PC-3 (cell line): ENCODE measurements around the gene ARHGEF6. TPM values are rescaled to one million over a fixed set of nuclear protein-coding genes. Genes with fewer than 3 reads are reported as not detected.

Experiments
- ATAC-seq: fragments of 200-7000 bp; cut with Tn5 transposase; 2 replicates; pipeline ENCODE4 v1.9.1; 2020; ENCODE audit warnings: mild to moderate bottlenecking, moderate library complexity
- BruUV-seq: library from RNA; stranded (reverse); fragments of 400-500 nt; replicated peaks from 2 replicates; lab custom pipeline; 2021; lab: Mats Ljungman, UMichigan
- CTCF ChIA-PET: fragments of 300-600 bp; sonication (Branson Sonifier 250); formaldehyde crosslinking; loops from one replicate; lab custom pipeline; 2022; ENCODE audit warnings: antibody characterized with exemption; lab: Charles Lee
- POLR2A ChIA-PET: fragments of 300-600 bp; sonication (Branson Sonifier 250); formaldehyde crosslinking; loops from one replicate; lab custom pipeline; 2022; ENCODE audit warnings: antibody characterized with exemption; ENCODE audit not compliant: unreplicated experiment; lab: Charles Lee
- DNase-seq: peaks from one replicate; pipeline ENCODE4 v3.0.0-alpha.2; 2015
- H2AFZ ChIP-seq: fragments of 300-600 bp; sonication (generic); 2 replicates; pipeline ENCODE4 v1.6.0; 2016; ENCODE audit warnings: antibody characterized with exemption, low read length
- H3F3A ChIP-seq: fragments of 300-600 bp; sonication (generic); one replicate; pipeline ENCODE4 v1.6.0; 2017; ENCODE audit warnings: antibody characterized with exemption, low read length, control low read depth, mild to moderate bottlenecking; ENCODE audit not compliant: unreplicated experiment
- H3K27ac ChIP-seq: fragments of 300-600 bp; sonication (generic); 2 replicates; pipeline ENCODE4 v1.5.1; 2016; ENCODE audit warnings: mild to moderate bottlenecking, low read length
- H3K27me3 ChIP-seq: fragments of 300-600 bp; sonication (generic); 2 replicates; pipeline ENCODE4 v1.6.1; 2016; ENCODE audit warnings: low read length, mixed read lengths
- H3K36me3 ChIP-seq: fragments of 300-600 bp; sonication (generic); 2 replicates; pipeline ENCODE4 v1.6.1; 2016; ENCODE audit warnings: low read depth, mixed run types, low read length, mixed read lengths
- H3K4me1 ChIP-seq: fragments of 300-600 bp; sonication (generic); 2 replicates; pipeline ENCODE4 v1.5.1; 2016; ENCODE audit warnings: low read length; ENCODE audit not compliant: insufficient read depth
- H3K4me2 ChIP-seq: fragments of 300-600 bp; sonication (generic); 2 replicates; pipeline ENCODE4 v1.6.0; 2016; ENCODE audit warnings: low read length
- H3K4me3 ChIP-seq: fragments of 300-600 bp; sonication (generic); 2 replicates; pipeline ENCODE4 v1.5.1; 2016; ENCODE audit warnings: mild to moderate bottlenecking, low read length, mixed read lengths
- H3K79me2 ChIP-seq: fragments of 300-600 bp; sonication (generic); 2 replicates; pipeline ENCODE4 v1.6.1; 2017; ENCODE audit warnings: low read length, mixed read lengths
- H3K9ac ChIP-seq: fragments of 300-600 bp; sonication (generic); 2 replicates; pipeline ENCODE4 v1.6.0; 2016; ENCODE audit warnings: mild to moderate bottlenecking, low read length
- H3K9me2 ChIP-seq: fragments of 300-600 bp; sonication (generic); replicated peaks from 2 replicates; pipeline ENCODE4 v1.6.1; 2016; ENCODE audit warnings: mixed run types, low read length, mixed read lengths
- H3K9me3 ChIP-seq: fragments of 300-600 bp; sonication (generic); 2 replicates; pipeline ENCODE4 v1.6.1; 2016; ENCODE audit warnings: low read length, mixed read lengths
- H4K20me1 ChIP-seq: fragments of 300-600 bp; sonication (generic); 2 replicates; pipeline ENCODE4 v1.6.1; 2016; ENCODE audit warnings: low read length, mixed read lengths
- EZH2 ChIP-seq: fragments of 300-600 bp; sonication (generic); IDR thresholded peaks from one replicate; pipeline ENCODE4 v1.6.1; 2017; ENCODE audit warnings: antibody characterized with exemption, mild to moderate bottlenecking, low read length; ENCODE audit not compliant: unreplicated experiment
- EZH2phosphoT487 ChIP-seq: fragments of 300-600 bp; sonication (generic); IDR thresholded peaks from 2 replicates; pipeline ENCODE4 v1.6.1; 2018; ENCODE audit warnings: mild to moderate bottlenecking, antibody characterized with exemption, low read length, borderline replicate concordance
- intact Hi-C: fragments of 100-400 bp; cut with micrococcal nuclease; formaldehyde crosslinking; loops from 2 replicates; pipeline ENCODE4 v1.9.0; 2023
- total RNA-seq: library from RNA; depleted of rRNA; stranded (reverse); fragments of >200 nt; gene quantifications from 2 replicates; pipeline ENCODE4 v1.2.3, GENCODE V29; 2014
- TF ChIP-seq, protein P1 (sequence below): fragments of 300-600 bp; sonication (generic); conservative IDR thresholded peaks from 2 replicates; pipeline ENCODE4 v1.5.1; 2017; ENCODE audit warnings: antibody characterized with exemption, low read depth, mild to moderate bottlenecking, low read length

ARHGEF6 gene
- total RNA-seq, 1 experiment from 2014 or later: 3.3 TPM

DNA sequence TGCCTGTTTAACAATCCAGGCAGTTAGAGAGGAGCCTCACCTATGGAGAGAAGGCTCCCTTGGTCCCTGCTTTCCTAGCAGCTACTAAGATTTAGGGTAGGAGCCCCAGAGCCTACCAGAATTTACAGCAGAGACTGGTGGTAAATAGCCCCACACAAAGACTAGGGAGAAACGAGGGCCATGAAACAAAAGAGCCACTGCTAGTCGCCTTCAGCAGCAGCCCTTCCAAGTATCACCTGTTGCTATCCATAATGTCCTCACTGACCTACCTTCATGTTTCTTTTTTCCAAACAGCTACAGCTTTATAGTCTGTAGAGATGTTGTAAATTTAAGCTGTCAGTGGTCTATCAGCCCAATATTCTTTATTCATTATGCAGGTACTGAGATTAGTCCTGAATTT lies 25.3 kb downstream of the ARHGEF6 start:
- ChIA-PET POLR2A (no interaction called here), CTCF (no interaction called here)
- Histone ChIP-seq H2AFZ (no peak overlapping the region), H3K9ac (no peak overlapping the region), H3K4me1 (no peaks in the 10 kb centered on the region), H3K9me2 (no peaks in the 10 kb centered on the region), H3K4me2 (no peak overlapping the region), H3K9me3 (no peaks in the 10 kb centered on the region), H3K36me3 (no peaks in the 10 kb centered on the region), H3K27me3 (no peaks in the 10 kb centered on the region), H3K79me2 (no peaks in the 10 kb centered on the region), H3F3A (no peaks in the 10 kb centered on the region), H4K20me1 (no peaks in the 10 kb centered on the region), H3K27ac (no peak overlapping the region), H3K4me3 (no peak overlapping the region)
- DNase-seq: no peak
- no TSS peak for BruUV-seq
- intact Hi-C loops: no loop called here
- TF ChIP-seq EZH2phosphoT487: no peak
- TF ChIP-seq EZH2: no peak
- ATAC-seq: no peak

DNA sequence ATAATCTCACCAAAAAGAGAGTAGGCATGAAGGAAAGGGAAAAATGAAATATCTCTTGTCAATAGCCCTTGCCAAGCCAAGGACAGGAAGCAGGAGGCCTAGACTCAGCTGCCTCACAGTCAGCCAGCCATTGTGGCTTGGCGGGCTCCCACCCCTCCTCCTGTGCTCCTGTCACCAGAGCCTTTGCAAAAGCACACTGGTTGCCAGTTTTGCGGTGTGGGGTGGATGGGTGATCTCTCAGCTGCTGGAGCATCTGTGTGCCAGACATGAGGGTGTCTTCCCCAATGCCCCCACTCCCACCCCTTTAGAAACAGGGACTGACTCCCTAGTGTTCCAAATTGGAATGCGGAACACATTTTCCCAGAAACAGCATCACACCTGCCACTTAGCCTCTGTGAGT lies 26.1 kb downstream of the ARHGEF6 start:
- Histone ChIP-seq H3K4me1 (no peaks in the 10 kb centered on the region), H3K4me3 (no peak overlapping the region), H3K9me2 (no peaks in the 10 kb centered on the region), H3K27ac (no peak overlapping the region), H3K9me3 (no peaks in the 10 kb centered on the region), H3K4me2 (no peak overlapping the region), H3F3A (no peaks in the 10 kb centered on the region), H3K27me3 (no peaks in the 10 kb centered on the region), H3K79me2 (no peaks in the 10 kb centered on the region), H2AFZ (no peak overlapping the region), H3K9ac (no peak overlapping the region), H4K20me1 (no peaks in the 10 kb centered on the region), H3K36me3 (no peaks in the 10 kb centered on the region)
- DNase-seq (no peak), ATAC-seq (no peak)
- TF ChIP-seq EZH2 (no peak), EZH2phosphoT487 (no peak)
- TF ChIP-seq, protein P1, sequence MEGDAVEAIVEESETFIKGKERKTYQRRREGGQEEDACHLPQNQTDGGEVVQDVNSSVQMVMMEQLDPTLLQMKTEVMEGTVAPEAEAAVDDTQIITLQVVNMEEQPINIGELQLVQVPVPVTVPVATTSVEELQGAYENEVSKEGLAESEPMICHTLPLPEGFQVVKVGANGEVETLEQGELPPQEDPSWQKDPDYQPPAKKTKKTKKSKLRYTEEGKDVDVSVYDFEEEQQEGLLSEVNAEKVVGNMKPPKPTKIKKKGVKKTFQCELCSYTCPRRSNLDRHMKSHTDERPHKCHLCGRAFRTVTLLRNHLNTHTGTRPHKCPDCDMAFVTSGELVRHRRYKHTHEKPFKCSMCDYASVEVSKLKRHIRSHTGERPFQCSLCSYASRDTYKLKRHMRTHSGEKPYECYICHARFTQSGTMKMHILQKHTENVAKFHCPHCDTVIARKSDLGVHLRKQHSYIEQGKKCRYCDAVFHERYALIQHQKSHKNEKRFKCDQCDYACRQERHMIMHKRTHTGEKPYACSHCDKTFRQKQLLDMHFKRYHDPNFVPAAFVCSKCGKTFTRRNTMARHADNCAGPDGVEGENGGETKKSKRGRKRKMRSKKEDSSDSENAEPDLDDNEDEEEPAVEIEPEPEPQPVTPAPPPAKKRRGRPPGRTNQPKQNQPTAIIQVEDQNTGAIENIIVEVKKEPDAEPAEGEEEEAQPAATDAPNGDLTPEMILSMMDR: no peak
- ChIA-PET CTCF (no interaction called here), POLR2A (no interaction called here)
- BruUV-seq: no TSS peak
- intact Hi-C loops: no loop called here

DNA sequence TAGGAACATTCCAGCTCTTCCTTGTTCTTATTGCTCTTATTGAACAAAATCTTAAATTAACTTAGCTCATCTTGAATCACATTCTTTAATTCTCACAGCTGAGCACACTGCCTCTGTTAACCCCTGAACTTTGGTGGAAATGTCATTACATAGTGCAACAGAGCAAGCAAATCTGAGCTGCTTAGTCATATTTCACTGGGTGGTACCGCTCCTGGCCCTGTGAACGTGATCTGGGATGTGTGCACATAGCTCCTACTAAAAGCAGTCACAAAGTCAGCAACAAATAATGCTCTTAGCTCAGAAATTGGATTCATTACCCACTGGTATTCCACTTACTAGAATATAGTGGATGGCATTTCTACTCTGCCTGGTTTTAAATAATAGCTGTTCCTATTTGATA lies 27.9 kb downstream of the ARHGEF6 start:
- Histone ChIP-seq H3K9ac (no peak overlapping the region), H3F3A (no peaks in the 10 kb centered on the region), H3K4me3 (no peak overlapping the region), H4K20me1 (no peaks in the 10 kb centered on the region), H3K27me3 (no peaks in the 10 kb centered on the region), H3K9me2 (no peaks in the 10 kb centered on the region), H3K9me3 (no peaks in the 10 kb centered on the region), H3K79me2 (no peaks in the 10 kb centered on the region), H3K4me2 (no peak overlapping the region), H3K36me3 (no peaks in the 10 kb centered on the region), H2AFZ (no peak overlapping the region), H3K27ac (no peak overlapping the region), H3K4me1 (no peaks in the 10 kb centered on the region)
- POLR2A ChIA-PET: no interaction called here
- no TSS peak for BruUV-seq
- peak; percentile 4 for DNase-seq
- intact Hi-C loops: no loop called here
- CTCF ChIA-PET: no interaction called here
- peak; percentile 40 for ATAC-seq
- TF ChIP-seq EZH2phosphoT487: no peak
- no peak for TF ChIP-seq EZH2

DNA sequence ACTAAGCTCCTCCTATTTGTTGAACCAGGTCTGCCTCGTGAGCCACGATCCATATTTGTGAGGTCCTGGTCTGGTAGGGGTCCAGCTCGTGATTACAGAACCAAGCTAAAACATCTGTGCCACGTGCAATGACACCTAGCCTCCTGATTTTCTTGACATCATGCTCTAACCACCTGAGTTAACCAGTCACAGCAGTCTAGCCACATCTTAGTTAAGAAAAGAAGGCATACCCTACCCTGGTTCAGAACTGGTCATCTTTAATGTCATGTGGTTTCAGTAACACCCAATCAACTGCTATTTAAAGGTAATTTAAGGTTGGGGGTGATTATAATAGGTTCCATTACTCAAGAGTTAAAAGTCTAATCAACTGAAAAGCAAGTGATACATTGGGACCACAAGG lies 28.4 kb downstream of the ARHGEF6 start:
- Histone ChIP-seq H4K20me1 (no peaks in the 10 kb centered on the region), H3K4me2 (no peak overlapping the region), H3K79me2 (no peaks in the 10 kb centered on the region), H2AFZ (no peak overlapping the region), H3K9me3 (no peaks in the 10 kb centered on the region), H3K4me1 (no peaks in the 10 kb centered on the region), H3K36me3 (no peaks in the 10 kb centered on the region), H3K9ac (no peak overlapping the region), H3K4me3 (no peak overlapping the region), H3K27ac (no peak overlapping the region), H3F3A (no peaks in the 10 kb centered on the region), H3K27me3 (no peaks in the 10 kb centered on the region), H3K9me2 (no peaks in the 10 kb centered on the region)
- intact Hi-C loops: no loop called here
- POLR2A ChIA-PET: no interaction called here
- no TSS peak for BruUV-seq
- DNase-seq (no peak), ATAC-seq (no peak)
- no peak for TF ChIP-seq EZH2phosphoT487
- no peak for TF ChIP-seq EZH2
- TF ChIP-seq, protein P1: no peak
- CTCF ChIA-PET: no interaction called here
